Cortex of kidney (tissue), 1 donor: ENCODE measurements around the gene PHAX.
"Not testable (repeated sequence)": the region's sequence is repeated elsewhere in the genome, so short reads cannot be mapped to it uniquely, and the experiment has no call there.

Source experiments
- DNase-seq: peaks from one replicate; lab custom pipeline; 2025; lab: John Stamatoyannopoulos, UW

Gene PHAX

GRCh38 chr5:126656401-126657007 is 55.8 kb downstream of the PHAX start:
- DNase-seq, result no peak

GRCh38 chr5:126658561-126658960 is 57.8 kb downstream of the PHAX start:
- no peak for DNase-seq

GRCh38 chr5:126659805-126660482 is 59.2 kb downstream of the PHAX start:
- no peak for DNase-seq

GRCh38 chr5:126664586-126664985 is 63.8 kb downstream of the PHAX start:
- DNase-seq, result no peak

GRCh38 chr5:126670109-126670508 is 69.4 kb downstream of the PHAX start:
- not testable (repeated sequence) for DNase-seq

GRCh38 chr5:126671681-126672080 is 70.9 kb downstream of the PHAX start:
- DNase-seq, result not testable (repeated sequence)

- no peak for DNase-seq
Measured at GRCh38 chr5:126673477-126673876, 72.7 kb downstream of the PHAX start.

GRCh38 chr5:126674145-126674544 is 73.4 kb downstream of the PHAX start:
- no peak for DNase-seq

- no peak for DNase-seq
Measured at GRCh38 chr5:126675338-126675737, 74.6 kb downstream of the PHAX start.

GRCh38 chr5:126676195-126676624 is 75.5 kb downstream of the PHAX start:
- DNase-seq, result no peak
